ENCODE results near the gene LYSMD2. TPM values are rescaled to one million over a fixed set of nuclear protein-coding genes. Genes with fewer than 3 reads are reported as not detected.

The LYSMD2 gene
- total RNA-seq, 1 experiment from 2014 or later = 6.0 TPM

DNA sequence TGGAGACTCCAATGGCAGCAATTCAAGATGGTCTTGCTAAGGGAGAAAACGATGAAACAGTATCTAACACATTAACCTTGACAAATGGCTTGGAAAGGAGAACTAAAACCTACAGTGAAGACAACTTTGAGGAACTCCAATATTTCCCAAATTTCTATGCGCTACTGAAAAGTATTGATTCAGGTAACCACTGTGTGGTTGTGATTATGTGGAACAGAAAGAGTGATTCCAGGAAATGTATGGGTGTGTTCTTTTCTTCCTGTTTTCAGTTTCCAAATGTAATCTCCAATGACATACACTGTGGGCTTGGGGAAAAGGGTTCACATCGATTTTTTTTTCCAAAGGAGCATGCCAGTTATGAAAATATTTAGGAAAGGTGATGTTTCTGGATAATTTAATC lies 45.3 kb downstream of the LYSMD2 start:
- H3K36me3 ChIP-seq (ENCODE audit: low read depth, low read length) = no peaks in the 10 kb centered on the region
- CTCF ChIA-PET = no interaction called here
- H3K9ac ChIP-seq (ENCODE audit: low read length) = no peak overlapping the region
- intact Hi-C loops (cut with micrococcal nuclease) = no loop called here
- no peaks in the 10 kb centered on the region for H3F3A ChIP-seq (ENCODE audit: low read length, unreplicated experiment)
- POLR2A ChIA-PET (ENCODE audit: unreplicated experiment) = no interaction called here
- H3K9me2 ChIP-seq (replicated peaks; ENCODE audit: low read length) = no peaks in the 10 kb centered on the region
- TF ChIP-seq EZH2 (IDR thresholded peaks at IDR 0.05; ENCODE audit: low read length, unreplicated experiment) (no peak), EZH2phosphoT487 (IDR thresholded peaks at IDR 0.05; ENCODE audit: borderline replicate concordance, low read length) (no peak)
- TF ChIP-seq, protein P1, sequence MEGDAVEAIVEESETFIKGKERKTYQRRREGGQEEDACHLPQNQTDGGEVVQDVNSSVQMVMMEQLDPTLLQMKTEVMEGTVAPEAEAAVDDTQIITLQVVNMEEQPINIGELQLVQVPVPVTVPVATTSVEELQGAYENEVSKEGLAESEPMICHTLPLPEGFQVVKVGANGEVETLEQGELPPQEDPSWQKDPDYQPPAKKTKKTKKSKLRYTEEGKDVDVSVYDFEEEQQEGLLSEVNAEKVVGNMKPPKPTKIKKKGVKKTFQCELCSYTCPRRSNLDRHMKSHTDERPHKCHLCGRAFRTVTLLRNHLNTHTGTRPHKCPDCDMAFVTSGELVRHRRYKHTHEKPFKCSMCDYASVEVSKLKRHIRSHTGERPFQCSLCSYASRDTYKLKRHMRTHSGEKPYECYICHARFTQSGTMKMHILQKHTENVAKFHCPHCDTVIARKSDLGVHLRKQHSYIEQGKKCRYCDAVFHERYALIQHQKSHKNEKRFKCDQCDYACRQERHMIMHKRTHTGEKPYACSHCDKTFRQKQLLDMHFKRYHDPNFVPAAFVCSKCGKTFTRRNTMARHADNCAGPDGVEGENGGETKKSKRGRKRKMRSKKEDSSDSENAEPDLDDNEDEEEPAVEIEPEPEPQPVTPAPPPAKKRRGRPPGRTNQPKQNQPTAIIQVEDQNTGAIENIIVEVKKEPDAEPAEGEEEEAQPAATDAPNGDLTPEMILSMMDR (conservative IDR thresholded peaks at IDR 0.05; ENCODE audit: low read depth, low read length) = no peak
- peaks cover 31% of the 10 kb centered on the region for H3K27me3 ChIP-seq (ENCODE audit: low read length)
- H3K4me2 ChIP-seq (ENCODE audit: low read length) = no peak overlapping the region
- DNase-seq (no peak), ATAC-seq (no peak)
- BruUV-seq (replicated peaks) = no TSS peak
- H3K27ac ChIP-seq (ENCODE audit: low read length) = no peak overlapping the region
- H3K4me3 ChIP-seq (ENCODE audit: low read length) = no peak overlapping the region
- no peaks in the 10 kb centered on the region for H4K20me1 ChIP-seq (ENCODE audit: low read length)
- H3K79me2 ChIP-seq (ENCODE audit: low read length) = no peaks in the 10 kb centered on the region
- H3K9me3 ChIP-seq (ENCODE audit: low read length) = no peaks in the 10 kb centered on the region
- H2AFZ ChIP-seq (ENCODE audit: low read length) = no peak overlapping the region
- H3K4me1 ChIP-seq (ENCODE audit: insufficient read depth, low read length) = no peaks in the 10 kb centered on the region

DNA sequence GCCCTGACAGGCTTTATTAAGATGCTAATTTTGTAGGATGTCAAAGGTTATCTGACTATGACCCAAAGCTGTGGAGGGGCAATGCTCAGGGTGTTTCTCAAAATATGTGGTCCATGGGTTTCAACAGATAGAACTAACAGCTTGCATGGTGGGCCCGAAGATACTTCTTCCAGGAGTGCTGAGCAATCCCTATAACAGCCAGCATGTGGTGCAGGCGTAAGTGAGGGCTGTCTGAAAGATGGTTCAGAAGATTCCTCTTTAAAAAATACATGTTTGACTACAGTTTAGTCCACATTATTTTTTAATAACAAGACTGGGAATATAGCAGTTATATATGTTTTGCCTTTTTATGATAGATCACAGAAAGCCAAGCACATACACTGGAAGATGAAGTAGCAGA lies 48.6 kb downstream of the LYSMD2 start:
- Histone ChIP-seq H3K9ac (ENCODE audit: low read length) (no peak overlapping the region), H3F3A (ENCODE audit: low read length, unreplicated experiment) (no peaks in the 10 kb centered on the region), H3K9me3 (ENCODE audit: low read length) (no peaks in the 10 kb centered on the region), H2AFZ (ENCODE audit: low read length) (no peak overlapping the region), H3K79me2 (ENCODE audit: low read length) (no peaks in the 10 kb centered on the region), H3K36me3 (ENCODE audit: low read depth, low read length) (no peaks in the 10 kb centered on the region), H3K4me3 (ENCODE audit: low read length) (no peak overlapping the region), H3K27ac (ENCODE audit: low read length) (no peak overlapping the region), H3K4me2 (ENCODE audit: low read length) (no peak overlapping the region), H4K20me1 (ENCODE audit: low read length) (no peaks in the 10 kb centered on the region), H3K27me3 (ENCODE audit: low read length) (peaks cover 42% of the 10 kb centered on the region), H3K4me1 (ENCODE audit: insufficient read depth, low read length) (no peaks in the 10 kb centered on the region), H3K9me2 (replicated peaks; ENCODE audit: low read length) (no peaks in the 10 kb centered on the region)
- ChIA-PET POLR2A (ENCODE audit: unreplicated experiment) (no interaction called here), CTCF (no interaction called here)
- intact Hi-C loops (cut with micrococcal nuclease) = no loop called here
- no TSS peak for BruUV-seq (replicated peaks)
- DNase-seq (no peak), ATAC-seq (0 out of 2 replicates have a peak, but pooled peaks have one; percentile 42)
- TF ChIP-seq EZH2 (IDR thresholded peaks at IDR 0.05; ENCODE audit: low read length, unreplicated experiment) (no peak), EZH2phosphoT487 (IDR thresholded peaks at IDR 0.05; ENCODE audit: borderline replicate concordance, low read length) (no peak)
- TF ChIP-seq, protein P1 (conservative IDR thresholded peaks at IDR 0.05; ENCODE audit: low read depth, low read length) = peak; percentile 25; the same call in 1 of the 2 replicates

DNA sequence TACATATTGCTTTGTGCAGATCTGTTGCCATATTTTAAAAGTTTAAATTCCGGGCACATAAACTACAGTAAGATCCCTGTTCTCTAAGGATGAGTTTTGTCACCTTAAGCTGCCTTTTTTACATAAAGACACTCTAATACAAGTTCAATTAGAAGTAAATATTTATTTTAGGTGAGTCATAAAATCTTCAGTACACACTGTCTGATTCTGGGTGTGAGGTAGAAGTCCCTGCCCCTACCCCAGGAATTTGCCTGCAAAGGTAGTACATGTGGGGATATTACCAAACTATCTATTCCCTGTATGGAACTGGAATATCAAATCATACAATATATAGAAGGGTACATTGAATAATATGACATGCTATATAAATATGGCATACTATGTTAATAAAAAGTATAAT lies 49.9 kb downstream of the LYSMD2 start:
- H3K27ac ChIP-seq (ENCODE audit: low read length) = no peak overlapping the region
- ATAC-seq = no peak

More for the DNA sequence above, 49.9 kb downstream of the LYSMD2 start:
- H3K27me3 ChIP-seq (ENCODE audit: low read length) = peaks cover 38% of the 10 kb centered on the region
- no peaks in the 10 kb centered on the region for H3K79me2 ChIP-seq (ENCODE audit: low read length)
- H3K9ac ChIP-seq (ENCODE audit: low read length) = no peak overlapping the region
- no peak overlapping the region for H3K4me3 ChIP-seq (ENCODE audit: low read length)
- DNase-seq = no peak
- intact Hi-C loops (cut with micrococcal nuclease) = no loop called here
- no TSS peak for BruUV-seq (replicated peaks)
- POLR2A ChIA-PET (ENCODE audit: unreplicated experiment) = no interaction called here
- H3F3A ChIP-seq (ENCODE audit: low read length, unreplicated experiment) = no peaks in the 10 kb centered on the region
- TF ChIP-seq, protein P1 (conservative IDR thresholded peaks at IDR 0.05; ENCODE audit: low read depth, low read length) = no peak
- no peak for TF ChIP-seq EZH2phosphoT487 (IDR thresholded peaks at IDR 0.05; ENCODE audit: borderline replicate concordance, low read length)
- TF ChIP-seq EZH2 (IDR thresholded peaks at IDR 0.05; ENCODE audit: low read length, unreplicated experiment) = no peak
- H2AFZ ChIP-seq (ENCODE audit: low read length) = no peak overlapping the region
- no peaks in the 10 kb centered on the region for H3K9me2 ChIP-seq (replicated peaks; ENCODE audit: low read length)
- H3K4me1 ChIP-seq (ENCODE audit: insufficient read depth, low read length) = no peaks in the 10 kb centered on the region
- H3K36me3 ChIP-seq (ENCODE audit: low read depth, low read length) = no peaks in the 10 kb centered on the region
- no peaks in the 10 kb centered on the region for H4K20me1 ChIP-seq (ENCODE audit: low read length)
- CTCF ChIA-PET = no interaction called here
- no peaks in the 10 kb centered on the region for H3K9me3 ChIP-seq (ENCODE audit: low read length)
- no peak overlapping the region for H3K4me2 ChIP-seq (ENCODE audit: low read length)
